HG03460 (cell line): Measurements from ENCODE around the gene MAGI1.

Source experiments
- ATAC-seq: cut with Tn5 transposase; IDR thresholded peaks from one replicate; pipeline ENCODE4 v1.9.1; 2021; ENCODE audit not compliant: unreplicated experiment

The MAGI1 gene

DNA sequence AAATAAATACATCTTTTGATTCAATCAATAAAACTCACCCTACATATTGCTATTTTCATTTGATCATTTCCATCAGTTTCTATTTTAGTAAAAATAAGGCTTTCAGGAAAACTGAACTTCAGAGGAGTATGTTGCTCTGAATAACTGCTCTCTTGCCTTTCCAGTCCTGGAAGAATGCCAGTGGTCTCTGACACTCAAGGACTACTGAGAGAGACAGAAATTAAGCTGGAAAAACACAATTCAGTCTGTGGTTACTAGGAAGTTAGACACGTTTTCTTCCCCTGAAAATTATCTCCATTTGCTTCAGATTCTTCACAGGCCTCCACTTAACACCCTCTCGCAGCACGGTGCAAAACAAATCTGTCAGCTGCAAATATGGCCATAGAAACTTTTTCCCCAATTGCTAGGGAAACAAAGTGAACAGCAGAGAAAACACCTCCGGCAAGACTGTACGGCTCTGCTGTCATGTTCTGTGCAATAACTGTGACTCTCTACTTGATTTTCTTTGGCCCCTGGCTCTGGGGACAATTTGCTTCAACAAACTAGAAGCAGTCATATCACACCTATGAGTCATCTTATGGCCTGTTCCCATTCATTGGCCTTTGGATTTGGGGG is 353.0 kb downstream of the MAGI1 start:
- no peak for ATAC-seq

DNA sequence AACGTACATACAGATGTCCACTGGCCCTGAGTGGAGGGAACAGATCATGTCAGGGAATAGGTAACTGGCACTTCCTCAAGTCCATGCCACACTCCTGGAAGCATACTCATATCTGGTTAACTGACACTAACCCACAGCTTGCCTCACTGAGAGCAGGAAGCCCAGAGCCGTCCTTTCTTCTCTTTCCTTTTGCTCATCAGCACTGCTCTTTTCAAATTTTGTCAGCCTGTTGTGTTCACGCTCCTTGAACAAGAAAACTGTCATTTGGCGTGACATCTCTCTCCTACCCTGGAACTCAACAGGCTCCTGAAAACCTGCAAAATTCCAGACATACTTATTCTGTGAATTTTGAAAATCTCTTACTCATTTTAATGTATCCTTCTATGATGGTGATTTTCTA is 360.2 kb downstream of the MAGI1 start:
- ATAC-seq = no peak

GRCh38 chr3:65677486-65678010 is 361.2 kb downstream of the MAGI1 start:
- ATAC-seq = no peak

GRCh38 chr3:65676580-65676979 is 362.1 kb downstream of the MAGI1 start:
- ATAC-seq = no peak

DNA sequence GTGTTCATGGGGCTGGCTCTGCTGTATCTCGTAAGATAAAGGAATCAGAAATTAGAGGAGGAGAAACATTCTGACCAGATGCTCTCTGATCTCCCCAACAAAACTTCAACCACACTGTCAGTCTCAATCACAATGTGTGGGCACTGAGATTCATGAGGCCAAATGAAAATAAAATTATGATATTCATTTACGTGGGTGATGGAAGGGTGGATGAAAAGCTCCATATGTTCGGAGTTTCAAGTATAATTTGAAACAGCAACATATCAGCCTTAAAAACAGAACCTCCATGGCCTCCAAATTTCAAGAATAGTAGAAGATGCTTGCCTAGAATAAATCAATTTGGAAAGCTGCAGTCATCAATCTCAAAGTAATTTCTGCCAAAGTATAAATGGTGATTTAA is 363.7 kb downstream of the MAGI1 start:
- no peak for ATAC-seq

DNA sequence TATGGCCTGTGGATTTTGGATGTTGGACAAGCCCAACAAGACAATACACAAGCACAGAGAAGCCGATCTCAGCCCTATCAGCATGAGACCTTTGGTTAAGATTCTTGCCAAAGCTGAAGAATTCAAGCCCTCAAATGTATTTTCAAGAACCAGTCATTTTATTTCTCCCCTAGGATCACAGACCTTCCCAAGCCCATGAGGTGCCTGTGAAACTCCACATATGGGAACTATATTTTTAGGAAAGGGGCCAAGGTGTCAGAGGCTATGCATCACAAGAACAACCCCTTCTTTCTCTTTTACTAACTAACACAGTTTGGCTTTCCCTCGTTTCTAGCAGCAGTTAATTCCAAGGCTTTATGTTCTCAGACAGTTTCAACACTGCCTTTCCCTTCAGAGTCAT is 364.5 kb downstream of the MAGI1 start:
- no peak for ATAC-seq

GRCh38 chr3:65672871-65673815 is 365.6 kb downstream of the MAGI1 start:
- ATAC-seq = no peak

DNA sequence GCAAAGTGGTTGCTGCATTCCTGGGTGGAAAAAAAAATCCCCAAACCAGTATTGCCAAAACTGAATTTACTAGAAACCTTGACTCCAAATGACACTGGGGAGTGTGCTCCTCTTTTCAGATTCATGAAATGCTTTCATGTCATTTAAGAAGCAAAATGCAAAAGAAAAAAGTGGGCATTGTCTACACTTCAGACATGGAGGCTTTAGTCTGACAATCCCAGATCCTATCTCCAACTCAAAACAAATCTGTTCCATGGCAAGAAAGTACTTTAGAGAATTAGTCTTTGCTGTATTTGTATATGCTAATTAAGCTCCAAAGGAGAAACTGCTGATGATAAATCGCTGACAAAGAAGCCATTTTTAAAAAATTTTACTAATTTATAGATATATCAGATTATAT is 366.7 kb downstream of the MAGI1 start:
- no peak for ATAC-seq

- ATAC-seq = no peak
Measured at GRCh38 chr3:65671004-65671403, 367.7 kb downstream of the MAGI1 start.

DNA sequence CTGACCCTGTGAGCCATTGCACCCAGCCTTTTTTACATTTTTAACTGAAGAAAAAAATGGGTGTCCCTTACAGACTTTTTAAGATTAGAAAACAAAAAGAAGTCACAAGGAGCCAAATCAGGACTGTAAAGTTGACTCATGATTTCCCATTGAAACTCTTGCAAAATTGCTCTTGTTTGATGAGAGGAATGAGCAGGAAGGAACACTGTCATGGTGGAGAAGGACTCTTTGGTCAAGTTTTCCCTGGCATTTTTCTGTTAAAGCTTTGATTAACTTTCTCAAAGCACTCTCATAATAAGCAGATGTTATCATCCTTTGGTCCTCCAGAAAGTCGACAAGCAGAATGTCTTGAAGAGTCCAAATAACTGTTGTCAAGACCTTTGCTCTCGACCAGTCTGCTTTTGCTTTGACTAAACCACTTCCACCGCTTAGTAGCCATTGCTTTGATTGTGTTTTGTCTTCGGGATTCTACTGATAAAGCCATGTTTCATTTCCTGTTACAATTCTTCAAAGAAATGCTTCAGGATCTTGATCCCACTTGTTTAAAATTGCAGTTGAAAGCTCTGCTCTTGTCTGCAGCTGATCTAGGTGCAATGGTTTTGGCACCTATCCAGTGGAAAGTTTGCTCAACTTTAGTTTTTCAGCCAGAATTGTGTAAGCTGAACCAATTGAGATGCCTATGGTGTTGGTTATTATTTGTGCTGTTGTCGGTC is 369.4 kb downstream of the MAGI1 start:
- no peak for ATAC-seq

DNA sequence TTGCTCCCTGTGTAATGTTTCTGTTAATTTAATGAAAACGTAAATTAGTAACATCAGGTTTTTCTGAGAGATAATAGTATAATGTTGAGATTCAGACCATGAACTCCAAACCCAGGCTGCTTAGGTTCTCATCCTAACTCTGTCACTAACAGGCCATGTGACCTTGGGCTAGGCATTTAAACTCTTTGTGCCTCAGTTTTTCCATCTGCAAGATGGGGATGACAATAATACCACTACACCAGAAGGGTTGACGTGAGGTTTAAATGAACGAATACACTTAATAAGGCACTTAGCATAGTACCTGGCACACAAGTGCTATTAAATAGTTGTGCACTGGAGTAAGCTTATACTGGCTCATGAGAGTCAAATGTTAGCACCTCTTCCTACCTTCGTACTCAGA is 370.8 kb downstream of the MAGI1 start:
- no peak for ATAC-seq

GRCh38 chr3:65666448-65667091 is 372.1 kb downstream of the MAGI1 start:
- no peak for ATAC-seq

GRCh38 chr3:65665915-65666314 is 372.8 kb downstream of the MAGI1 start:
- ATAC-seq = no peak

GRCh38 chr3:65664931-65665330 is 373.8 kb downstream of the MAGI1 start:
- no peak for ATAC-seq

GRCh38 chr3:65664446-65664845 is 374.3 kb downstream of the MAGI1 start:
- no peak for ATAC-seq

GRCh38 chr3:65662095-65662494 is 376.6 kb downstream of the MAGI1 start:
- ATAC-seq = no peak

- no peak for ATAC-seq
Measured at GRCh38 chr3:65660000-65660598, 378.6 kb downstream of the MAGI1 start.

GRCh38 chr3:65659396-65659795 is 379.3 kb downstream of the MAGI1 start:
- no peak for ATAC-seq

GRCh38 chr3:65658401-65658800 is 380.3 kb downstream of the MAGI1 start:
- no peak for ATAC-seq

- no peak for ATAC-seq
Measured at GRCh38 chr3:65655061-65655460, 383.7 kb downstream of the MAGI1 start.

- ATAC-seq = no peak
Measured at GRCh38 chr3:65653731-65654130, 385.0 kb downstream of the MAGI1 start.
